ENCODE results near the gene COL6A1. TPM values are rescaled to one million over a fixed set of nuclear protein-coding genes. Genes with fewer than 3 reads are reported as not detected.

Gene COL6A1
- polyA plus RNA-seq, 1 donor from 2014 or later = 29.4 TPM

DNA sequence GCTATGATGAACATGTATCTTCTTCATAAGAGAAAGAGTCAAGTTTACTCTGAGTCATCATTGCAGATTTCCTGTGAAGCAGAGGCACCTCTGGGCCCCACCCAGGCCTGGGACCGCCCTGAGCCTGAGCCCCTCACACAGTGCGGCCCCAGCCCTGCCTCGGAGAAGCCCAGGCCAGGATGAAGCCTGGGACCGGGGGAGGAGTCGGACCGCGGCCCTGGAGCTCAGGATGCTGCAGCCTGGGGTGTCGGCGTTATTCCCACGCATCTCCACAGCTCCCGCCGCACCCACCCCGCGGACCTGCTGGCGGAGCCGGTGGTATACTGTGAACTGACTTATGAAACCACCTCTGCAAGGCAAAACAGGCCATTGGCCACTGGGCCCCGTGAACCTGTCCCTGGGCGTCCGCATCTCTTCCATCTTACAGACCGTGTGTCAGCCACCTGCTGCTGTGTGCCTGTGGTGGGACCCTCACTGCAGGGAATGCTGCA, 2.4 kb upstream of the COL6A1 start:
- no peaks in the 10 kb centered on the region for H3K9me3 ChIP-seq (ENCODE audit: low read length)
- no peak overlapping the region for H2AFZ ChIP-seq (ENCODE audit: low read depth, low read length)
- no peak overlapping the region for H3K4me2 ChIP-seq (ENCODE audit: low read length)
- H3K27ac ChIP-seq (ENCODE audit: low read length) = no peak overlapping the region
- H3K27me3 ChIP-seq (ENCODE audit: insufficient read depth, low read depth, low read length) = peaks cover 15% of the 10 kb centered on the region
- H3K4me3 ChIP-seq (ENCODE audit: low read length) = no peak overlapping the region
- peaks cover 9% of the 10 kb centered on the region for H3F3A ChIP-seq (ENCODE audit: insufficient read depth, low read length, poor library complexity, severe bottlenecking)
- no peaks in the 10 kb centered on the region for H3K9me2 ChIP-seq (ENCODE audit: insufficient read depth, low read length)
- H3K9ac ChIP-seq (ENCODE audit: low read length) = no peak overlapping the region
- no peaks in the 10 kb centered on the region for H3K36me3 ChIP-seq (ENCODE audit: insufficient read depth, low read length)
- TF ChIP-seq EZH2 (IDR thresholded peaks at IDR 0.05; ENCODE audit: borderline replicate concordance, insufficient read depth, low read length, poor library complexity, severe bottlenecking) (no peak), SMC3 (conservative IDR thresholded peaks at IDR 0.05; ENCODE audit: poor library complexity) (no peak), TAF1 (IDR thresholded peaks at IDR 0.05; ENCODE audit: low read depth) (no peak), MXI1 (conservative IDR thresholded peaks at IDR 0.05; ENCODE audit: poor library complexity, severe bottlenecking) (no peak), EP300 (conservative IDR thresholded peaks at IDR 0.05; ENCODE audit: poor library complexity, severe bottlenecking) (no peak), POLR2AphosphoS5 (IDR thresholded peaks at IDR 0.05) (no peak), CTCF (IDR thresholded peaks at IDR 0.05; ENCODE audit: poor library complexity, severe bottlenecking) (no peak), RAD21 (conservative IDR thresholded peaks at IDR 0.05) (no peak)
- TF ChIP-seq, protein P1, sequence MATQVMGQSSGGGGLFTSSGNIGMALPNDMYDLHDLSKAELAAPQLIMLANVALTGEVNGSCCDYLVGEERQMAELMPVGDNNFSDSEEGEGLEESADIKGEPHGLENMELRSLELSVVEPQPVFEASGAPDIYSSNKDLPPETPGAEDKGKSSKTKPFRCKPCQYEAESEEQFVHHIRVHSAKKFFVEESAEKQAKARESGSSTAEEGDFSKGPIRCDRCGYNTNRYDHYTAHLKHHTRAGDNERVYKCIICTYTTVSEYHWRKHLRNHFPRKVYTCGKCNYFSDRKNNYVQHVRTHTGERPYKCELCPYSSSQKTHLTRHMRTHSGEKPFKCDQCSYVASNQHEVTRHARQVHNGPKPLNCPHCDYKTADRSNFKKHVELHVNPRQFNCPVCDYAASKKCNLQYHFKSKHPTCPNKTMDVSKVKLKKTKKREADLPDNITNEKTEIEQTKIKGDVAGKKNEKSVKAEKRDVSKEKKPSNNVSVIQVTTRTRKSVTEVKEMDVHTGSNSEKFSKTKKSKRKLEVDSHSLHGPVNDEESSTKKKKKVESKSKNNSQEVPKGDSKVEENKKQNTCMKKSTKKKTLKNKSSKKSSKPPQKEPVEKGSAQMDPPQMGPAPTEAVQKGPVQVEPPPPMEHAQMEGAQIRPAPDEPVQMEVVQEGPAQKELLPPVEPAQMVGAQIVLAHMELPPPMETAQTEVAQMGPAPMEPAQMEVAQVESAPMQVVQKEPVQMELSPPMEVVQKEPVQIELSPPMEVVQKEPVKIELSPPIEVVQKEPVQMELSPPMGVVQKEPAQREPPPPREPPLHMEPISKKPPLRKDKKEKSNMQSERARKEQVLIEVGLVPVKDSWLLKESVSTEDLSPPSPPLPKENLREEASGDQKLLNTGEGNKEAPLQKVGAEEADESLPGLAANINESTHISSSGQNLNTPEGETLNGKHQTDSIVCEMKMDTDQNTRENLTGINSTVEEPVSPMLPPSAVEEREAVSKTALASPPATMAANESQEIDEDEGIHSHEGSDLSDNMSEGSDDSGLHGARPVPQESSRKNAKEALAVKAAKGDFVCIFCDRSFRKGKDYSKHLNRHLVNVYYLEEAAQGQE (IDR thresholded peaks at IDR 0.05; ENCODE audit: borderline replicate concordance) = no peak
- H3K79me2 ChIP-seq (replicated peaks; ENCODE audit: insufficient read depth, low read length) = no peaks in the 10 kb centered on the region
- H4K20me1 ChIP-seq (ENCODE audit: insufficient read depth) = no peaks in the 10 kb centered on the region

- Histone ChIP-seq H3F3A (ENCODE audit: insufficient read depth, low read length, poor library complexity, severe bottlenecking) (peaks cover 9% of the 10 kb centered on the region), H3K9me2 (ENCODE audit: insufficient read depth, low read length) (no peaks in the 10 kb centered on the region), H3K9ac (ENCODE audit: low read length) (no peak overlapping the region), H3K9me3 (ENCODE audit: low read length) (no peaks in the 10 kb centered on the region), H4K20me1 (ENCODE audit: insufficient read depth) (no peaks in the 10 kb centered on the region), H3K79me2 (replicated peaks; ENCODE audit: insufficient read depth, low read length) (no peaks in the 10 kb centered on the region), H3K27me3 (ENCODE audit: insufficient read depth, low read depth, low read length) (peaks cover 10% of the 10 kb centered on the region), H3K36me3 (ENCODE audit: insufficient read depth, low read length) (no peaks in the 10 kb centered on the region), H3K4me3 (ENCODE audit: low read length) (no peak overlapping the region), H3K4me2 (ENCODE audit: low read length) (no peak overlapping the region), H3K27ac (ENCODE audit: low read length) (no peak overlapping the region), H2AFZ (ENCODE audit: low read depth, low read length) (no peak overlapping the region)
- TF ChIP-seq TAF1 (IDR thresholded peaks at IDR 0.05; ENCODE audit: low read depth) (no peak), SMC3 (conservative IDR thresholded peaks at IDR 0.05; ENCODE audit: poor library complexity) (no peak), EZH2 (IDR thresholded peaks at IDR 0.05; ENCODE audit: borderline replicate concordance, insufficient read depth, low read length, poor library complexity, severe bottlenecking) (no peak), MXI1 (conservative IDR thresholded peaks at IDR 0.05; ENCODE audit: poor library complexity, severe bottlenecking) (no peak), RAD21 (conservative IDR thresholded peaks at IDR 0.05) (no peak), POLR2AphosphoS5 (IDR thresholded peaks at IDR 0.05) (no peak), EP300 (conservative IDR thresholded peaks at IDR 0.05; ENCODE audit: poor library complexity, severe bottlenecking) (no peak), CTCF (IDR thresholded peaks at IDR 0.05; ENCODE audit: poor library complexity, severe bottlenecking) (no peak)
- TF ChIP-seq, protein P1 (IDR thresholded peaks at IDR 0.05; ENCODE audit: borderline replicate concordance) = no peak
Measured at GRCh38 chr21:45979651-45980050, 1.9 kb upstream of the COL6A1 start.

Data from neural cell (in vitro differentiated cells).